ENCODE results near the gene DEDD.

GRCh38 chr1:161166669-161167548 is 34.4 kb upstream of the DEDD start:
- TF ChIP-seq CTCF (IDR thresholded peaks at IDR 0.05) (no peak), POLR2A (IDR thresholded peaks at IDR 0.05) (no peak)
